Measurements from ENCODE around the gene PXYLP1.
A peak's percentile ranks its signal among the peaks of the same experiment; 100 is the strongest.

The PXYLP1 gene

GRCh38 chr3:141250828-141251227 is 19.2 kb downstream of the PXYLP1 start:
- no peak for DNase-seq

DNA sequence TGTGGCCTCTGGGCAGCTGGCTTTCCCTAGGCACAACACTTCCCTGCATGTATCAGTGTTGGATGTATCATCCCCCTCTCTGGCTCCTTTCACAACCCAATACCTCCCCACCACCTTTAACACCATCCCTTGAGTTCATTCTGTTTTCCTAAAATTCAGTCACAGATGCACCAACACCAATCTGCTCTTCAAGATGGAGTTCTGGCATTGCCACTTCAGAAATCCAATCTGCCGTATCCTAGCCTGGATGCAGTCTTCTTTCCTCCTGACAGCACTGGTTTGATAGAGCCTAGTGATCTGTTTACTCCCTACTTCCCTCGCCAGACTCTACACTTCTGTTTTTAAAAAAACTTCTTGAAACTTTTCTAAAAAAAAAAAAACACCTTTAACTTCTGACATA is 21.7 kb downstream of the PXYLP1 start:
- DNase-seq = no peak

- DNase-seq = no peak
These were observed 22.2 kb downstream of the PXYLP1 start for GRCh38 chr3:141253811-141254210.

GRCh38 chr3:141255137-141255845 is 23.7 kb downstream of the PXYLP1 start:
- no peak for DNase-seq

DNA sequence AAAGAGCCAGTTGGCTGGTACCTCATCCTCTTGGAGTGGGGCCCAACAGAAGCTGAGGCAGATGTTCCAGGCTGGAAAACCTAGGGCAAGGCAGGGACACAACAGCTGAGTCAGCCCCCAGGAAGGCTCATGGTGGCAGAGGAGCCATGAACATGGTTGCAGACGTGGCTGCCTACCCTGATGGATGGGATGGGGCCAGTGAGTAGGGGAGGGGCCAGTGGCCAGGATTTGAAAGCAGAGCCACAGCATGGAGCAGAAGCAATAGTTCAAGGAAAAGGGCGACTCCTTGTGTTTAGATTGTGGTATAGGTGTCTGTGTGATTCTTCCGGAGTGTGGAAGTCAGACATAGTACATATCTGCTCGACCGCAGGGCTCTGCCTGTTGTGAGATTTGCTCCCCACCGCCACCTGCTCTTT is 24.2 kb downstream of the PXYLP1 start:
- DNase-seq = no peak

- no peak for DNase-seq
These were observed 25.2 kb downstream of the PXYLP1 start for GRCh38 chr3:141256820-141257219.

- DNase-seq = no peak
These were observed 26.3 kb downstream of the PXYLP1 start for GRCh38 chr3:141257961-141258360.

DNA sequence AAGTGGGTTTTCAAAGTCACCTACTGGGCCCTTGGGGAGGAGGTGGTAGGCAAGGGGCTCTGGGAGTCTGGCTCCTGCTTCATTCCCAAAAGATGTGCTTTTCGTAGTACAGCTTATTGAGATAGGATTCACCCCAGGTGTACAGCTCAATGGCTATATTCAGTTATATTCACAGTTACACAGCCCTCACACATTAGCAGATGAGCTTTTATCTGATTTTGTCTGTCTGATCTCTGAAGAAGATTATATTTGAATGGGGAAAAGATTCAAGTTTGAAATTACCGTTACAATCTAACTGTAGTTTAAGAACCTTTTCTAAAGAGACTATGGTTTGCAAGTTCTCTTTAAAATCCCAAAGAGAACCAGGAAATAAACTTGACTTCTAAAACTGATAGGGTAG is 27.3 kb downstream of the PXYLP1 start:
- DNase-seq = no peak

DNA sequence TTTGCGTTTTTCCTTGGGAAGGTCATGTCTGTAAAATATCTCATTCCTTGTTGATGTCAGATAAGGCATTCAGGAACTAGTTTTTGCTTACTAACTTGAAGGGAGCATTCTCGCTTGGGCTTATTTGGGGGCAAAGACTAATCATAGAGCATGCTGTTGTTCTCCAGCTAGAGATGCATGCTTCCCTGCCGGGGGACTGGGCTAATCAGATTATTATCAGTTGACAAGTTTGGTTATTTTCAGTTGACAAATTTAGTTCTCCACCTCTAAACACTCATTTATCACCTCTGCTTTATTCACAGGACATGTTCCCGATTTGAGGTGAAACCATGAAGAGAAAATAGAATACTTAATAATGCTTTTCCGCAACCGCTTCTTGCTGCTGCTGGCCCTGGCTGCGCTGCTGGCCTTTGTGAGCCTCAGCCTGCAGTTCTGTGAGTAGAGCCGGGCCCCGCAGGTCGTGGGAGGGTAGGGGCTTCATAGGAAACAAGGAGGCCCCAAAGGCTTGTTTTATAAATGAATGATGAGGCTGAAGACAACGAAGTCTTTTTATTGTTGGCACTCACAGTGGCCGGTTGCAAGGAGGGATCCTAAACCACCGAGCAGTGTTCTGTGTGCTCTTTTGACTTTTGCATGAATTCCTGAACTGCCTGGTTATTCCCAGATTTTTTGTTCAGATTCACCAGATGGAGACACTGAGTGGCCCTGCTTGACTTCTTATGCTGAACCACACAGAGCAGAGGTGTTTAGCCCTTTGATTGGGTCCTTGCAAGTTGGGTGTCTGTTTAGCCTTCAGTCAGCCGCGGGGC is 28.4 kb downstream of the PXYLP1 start:
- DNase-seq = no peak

- DNase-seq = no peak
These were observed 29.0 kb downstream of the PXYLP1 start for GRCh38 chr3:141260630-141260927.

DNA sequence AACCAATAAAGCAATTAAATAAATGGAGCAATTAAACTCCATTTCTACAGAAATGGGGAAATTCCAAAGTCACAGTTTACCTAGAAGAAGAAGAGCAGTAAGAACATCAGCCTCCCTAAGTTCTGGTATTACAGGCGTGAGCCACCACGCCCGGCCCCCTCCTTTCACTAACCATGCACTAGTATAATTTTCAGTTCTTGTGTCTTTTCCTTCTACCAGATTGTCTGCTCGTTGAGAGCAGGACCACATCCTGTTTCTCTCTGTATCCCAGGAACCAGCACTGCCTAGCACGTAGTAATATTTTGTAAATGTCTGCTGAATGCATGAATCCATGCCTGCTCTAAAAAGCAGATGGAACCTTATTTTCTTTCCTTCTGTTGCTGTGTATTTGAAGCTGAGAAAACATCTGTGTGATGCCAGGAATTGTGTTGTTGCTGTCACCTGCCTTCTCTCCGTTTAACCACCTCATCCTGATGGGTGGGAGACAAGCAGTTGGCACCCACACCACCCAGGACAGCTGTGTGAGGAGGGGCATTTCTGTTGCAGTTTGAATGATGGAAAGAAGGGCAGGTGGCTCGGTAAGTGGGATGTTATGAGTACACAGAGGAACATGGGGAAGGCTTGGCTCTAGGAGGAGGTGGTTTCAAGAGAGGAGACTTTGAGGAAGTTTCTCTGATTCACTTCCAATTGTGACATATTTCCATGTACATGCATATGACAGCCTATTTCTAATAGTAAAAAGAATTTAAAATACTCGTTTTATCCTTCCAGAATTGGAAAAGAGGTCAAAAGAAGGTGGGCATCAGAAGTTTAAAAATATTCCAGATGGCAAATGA is 30.1 kb downstream of the PXYLP1 start:
- DNase-seq = no peak

DNA sequence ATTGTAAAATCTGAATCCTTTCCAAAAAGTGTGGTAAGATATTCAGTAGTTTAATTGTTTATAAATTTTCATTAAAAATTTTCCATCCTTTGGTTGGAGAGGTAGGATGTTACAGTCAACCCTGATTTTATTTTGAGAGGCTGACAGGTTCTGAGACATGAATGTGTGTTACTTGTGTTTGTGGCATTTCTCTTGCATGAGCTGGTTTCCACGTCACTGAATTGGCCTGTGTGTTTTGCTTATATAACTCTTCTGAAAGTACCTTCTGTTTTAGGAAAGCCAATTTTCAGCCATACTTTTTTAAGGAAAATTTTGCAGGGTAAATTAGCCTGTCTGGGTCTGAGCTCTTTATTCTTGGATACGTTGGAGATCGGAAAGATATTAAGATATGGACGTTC is 30.7 kb downstream of the PXYLP1 start:
- DNase-seq = no peak

DNA sequence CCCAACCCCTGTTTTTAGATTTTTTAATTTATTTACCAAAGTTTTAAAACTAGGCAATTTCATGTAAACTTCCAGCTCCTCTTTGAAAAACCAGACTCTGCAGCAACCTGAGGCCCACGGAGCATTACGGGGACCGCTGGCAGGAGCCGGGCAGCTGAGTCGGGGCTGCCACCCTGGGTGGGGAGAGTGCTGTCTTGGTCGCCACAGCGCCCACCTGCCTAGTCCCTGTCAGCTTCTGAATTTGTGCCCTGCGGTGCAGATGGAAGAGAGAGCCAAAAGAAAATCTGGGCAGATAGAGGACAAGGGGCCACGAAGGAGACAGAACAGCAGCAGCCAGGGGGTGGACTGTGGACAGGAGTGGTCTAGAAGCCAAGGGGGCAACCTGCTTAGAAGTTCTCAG is 34.6 kb downstream of the PXYLP1 start:
- no peak for DNase-seq

- no peak for DNase-seq
These were observed 35.4 kb downstream of the PXYLP1 start for GRCh38 chr3:141266797-141267555.

GRCh38 chr3:141267629-141268028 is 36.0 kb downstream of the PXYLP1 start:
- DNase-seq = no peak

- DNase-seq = no peak
These were observed 36.7 kb downstream of the PXYLP1 start for GRCh38 chr3:141268306-141268705.

DNA sequence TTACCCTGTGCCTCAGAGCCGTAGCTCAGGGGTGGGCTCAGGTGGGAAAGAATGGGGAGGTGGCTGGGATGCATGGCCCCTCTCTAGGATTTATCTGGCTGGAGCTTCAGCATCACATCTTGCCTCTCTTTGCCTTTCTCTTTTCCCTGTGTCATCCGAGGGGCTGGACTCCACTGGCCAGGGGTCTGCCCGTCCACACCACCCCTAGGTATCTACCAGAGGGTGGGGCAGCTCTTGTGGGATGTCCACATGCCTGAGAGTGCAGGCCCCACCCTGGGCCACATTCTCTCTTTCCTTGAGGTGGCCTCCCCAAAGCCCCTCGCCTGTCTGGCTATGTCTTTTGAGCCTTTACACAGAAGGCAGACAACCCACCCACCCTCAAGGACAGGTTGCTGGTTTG is 37.2 kb downstream of the PXYLP1 start:
- no peak for DNase-seq

DNA sequence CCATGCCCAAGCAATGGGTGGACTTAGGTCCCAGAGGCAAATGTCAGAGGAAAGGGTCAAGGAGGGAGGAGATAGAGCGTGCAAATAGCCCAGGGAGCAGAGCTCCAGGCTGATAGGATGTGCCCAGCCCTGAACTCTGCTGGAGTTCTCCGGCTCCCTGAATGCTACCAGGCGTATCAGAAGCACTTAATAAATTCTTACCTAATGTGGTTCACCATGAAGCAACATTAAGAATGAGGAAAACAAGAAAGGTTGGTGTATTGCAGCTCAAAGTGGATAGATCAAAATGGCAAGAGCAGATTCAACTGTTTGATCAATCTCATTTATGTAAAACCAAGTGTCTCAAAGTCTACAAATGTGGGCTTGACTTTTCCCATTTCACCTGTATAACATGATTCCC is 38.3 kb downstream of the PXYLP1 start:
- no peak for DNase-seq

GRCh38 chr3:141271279-141272030 is 39.8 kb downstream of the PXYLP1 start:
- peak; percentile 12 for DNase-seq

DNA sequence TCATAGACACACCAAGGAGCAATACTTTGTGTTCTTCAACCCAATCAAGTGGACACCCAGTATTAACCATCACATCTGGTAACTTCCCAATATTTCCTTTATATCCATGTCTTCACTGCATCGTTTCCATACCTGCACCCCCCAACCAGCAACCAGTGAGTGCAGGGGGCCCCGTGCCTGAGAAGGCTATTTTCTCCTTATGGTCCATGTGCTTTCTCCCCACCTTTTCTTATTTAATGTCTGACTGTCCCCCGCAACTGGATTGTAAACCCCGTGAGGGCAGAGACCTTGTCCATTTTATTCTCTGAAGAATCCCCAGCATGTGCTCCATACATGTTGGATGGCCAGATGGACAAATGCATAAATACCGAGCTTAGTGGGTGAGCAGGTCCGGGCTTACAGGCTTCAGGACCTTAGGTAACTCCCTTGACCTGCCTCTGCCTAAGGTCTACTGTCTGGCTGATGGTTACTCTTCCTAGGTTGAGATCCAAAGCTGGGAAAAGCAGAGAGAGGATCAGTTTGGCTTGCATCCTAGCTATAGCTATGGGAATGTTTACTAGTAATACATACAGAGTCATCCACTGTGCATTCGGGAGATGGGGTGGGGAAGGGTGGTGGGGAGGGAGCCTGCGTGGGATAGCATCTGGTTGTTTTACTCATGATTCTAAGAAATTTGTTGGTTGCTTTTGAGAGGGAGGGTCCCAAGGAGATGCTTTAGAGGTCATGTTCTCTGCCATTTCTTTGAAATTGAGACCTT is 41.5 kb downstream of the PXYLP1 start:
- DNase-seq = no peak

GRCh38 chr3:141273700-141274410 is 42.2 kb downstream of the PXYLP1 start:
- no peak for DNase-seq
